T-helper 2 cell treated with Interferon-gamma antibody and Interleukin-4, amounts not matched to agents 5 μg/mL and 100 μg/mL, for 36 hours (primary cell): ENCODE measurements around the gene MCM8.

Experiments used
- DNase-seq: peaks from one replicate; pipeline ENCODE4 v3.0.0; 2021; ENCODE audit warnings: low spot score
- H3K27ac Mint-ChIP-seq: one replicate; pipeline ENCODE4 v1.8.0; 2021; ENCODE audit warnings: mild to moderate bottlenecking, mixed read lengths
- H3K27me3 Mint-ChIP-seq: one replicate; pipeline ENCODE4 v1.8.0; 2021; ENCODE audit warnings: low read depth, mixed read lengths
- H3K36me3 Mint-ChIP-seq: one replicate; pipeline ENCODE4 v1.8.0; 2021; ENCODE audit warnings: low read depth, mixed read lengths
- H3K4me1 Mint-ChIP-seq: one replicate; pipeline ENCODE4 v1.8.0; 2021; ENCODE audit warnings: low read depth, mixed read lengths
- H3K4me3 Mint-ChIP-seq: one replicate; pipeline ENCODE4 v1.8.0; 2022; ENCODE audit warnings: mild to moderate bottlenecking, moderate library complexity, mixed read lengths
- H3K9me3 Mint-ChIP-seq: one replicate; pipeline ENCODE4 v1.8.0; 2021; ENCODE audit warnings: mixed read lengths

Gene MCM8

GRCh38 chr20:6048391-6048790 is 97.9 kb downstream of the MCM8 start:
- Mint-ChIP-seq H3K27ac (no peak overlapping the region), H3K4me3 (no peak overlapping the region), H3K36me3 (no peaks in the 10 kb centered on the region), H3K4me1 (no peaks in the 10 kb centered on the region), H3K9me3 (no peaks in the 10 kb centered on the region), H3K27me3 (peaks cover 29% of the 10 kb centered on the region)
- no peak for DNase-seq
